ENCODE results near the gene PRKCA. TPM values are rescaled to one million over a fixed set of nuclear protein-coding genes. Genes with fewer than 3 reads are reported as not detected.

Gene PRKCA
- total RNA-seq, 1 donor from 2014 or later: 4.7 TPM

DNA sequence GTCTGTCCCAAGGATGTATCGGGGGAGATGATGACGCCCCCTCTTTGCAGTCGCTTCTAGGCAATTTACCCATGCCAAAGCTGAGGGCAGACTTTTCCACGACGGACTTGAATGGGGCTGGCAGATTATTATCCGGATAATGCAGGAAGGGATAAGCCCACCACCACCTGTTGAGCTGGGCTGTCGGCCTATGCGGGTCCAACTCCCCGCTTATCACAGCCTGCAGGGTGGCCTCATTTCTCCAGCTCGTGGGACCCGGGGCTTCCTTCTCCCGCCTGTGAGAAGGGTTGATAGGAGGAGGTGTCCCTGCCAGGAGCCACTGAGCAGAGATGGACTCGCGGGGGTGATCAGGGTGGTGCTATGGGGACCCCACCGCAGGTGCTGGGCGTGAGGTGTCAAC lies 533.1 kb downstream of the PRKCA start:
- Histone ChIP-seq H3K27me3 (ENCODE audit: control insufficient read depth, insufficient read depth, low read length) (peaks cover 7% of the 10 kb centered on the region), H3K36me3 (ENCODE audit: control insufficient read depth, insufficient read depth, low read length) (no peaks in the 10 kb centered on the region), H3K4me3 (ENCODE audit: low read depth, low read length) (no peak overlapping the region)
- TF ChIP-seq, protein P1, sequence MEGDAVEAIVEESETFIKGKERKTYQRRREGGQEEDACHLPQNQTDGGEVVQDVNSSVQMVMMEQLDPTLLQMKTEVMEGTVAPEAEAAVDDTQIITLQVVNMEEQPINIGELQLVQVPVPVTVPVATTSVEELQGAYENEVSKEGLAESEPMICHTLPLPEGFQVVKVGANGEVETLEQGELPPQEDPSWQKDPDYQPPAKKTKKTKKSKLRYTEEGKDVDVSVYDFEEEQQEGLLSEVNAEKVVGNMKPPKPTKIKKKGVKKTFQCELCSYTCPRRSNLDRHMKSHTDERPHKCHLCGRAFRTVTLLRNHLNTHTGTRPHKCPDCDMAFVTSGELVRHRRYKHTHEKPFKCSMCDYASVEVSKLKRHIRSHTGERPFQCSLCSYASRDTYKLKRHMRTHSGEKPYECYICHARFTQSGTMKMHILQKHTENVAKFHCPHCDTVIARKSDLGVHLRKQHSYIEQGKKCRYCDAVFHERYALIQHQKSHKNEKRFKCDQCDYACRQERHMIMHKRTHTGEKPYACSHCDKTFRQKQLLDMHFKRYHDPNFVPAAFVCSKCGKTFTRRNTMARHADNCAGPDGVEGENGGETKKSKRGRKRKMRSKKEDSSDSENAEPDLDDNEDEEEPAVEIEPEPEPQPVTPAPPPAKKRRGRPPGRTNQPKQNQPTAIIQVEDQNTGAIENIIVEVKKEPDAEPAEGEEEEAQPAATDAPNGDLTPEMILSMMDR (IDR thresholded peaks at IDR 0.05; ENCODE audit: insufficient read depth, low read length, severe bottlenecking): no peak
- no peak for DNase-seq (ENCODE audit: low read depth)
- no peak for FAIRE-seq

DNA sequence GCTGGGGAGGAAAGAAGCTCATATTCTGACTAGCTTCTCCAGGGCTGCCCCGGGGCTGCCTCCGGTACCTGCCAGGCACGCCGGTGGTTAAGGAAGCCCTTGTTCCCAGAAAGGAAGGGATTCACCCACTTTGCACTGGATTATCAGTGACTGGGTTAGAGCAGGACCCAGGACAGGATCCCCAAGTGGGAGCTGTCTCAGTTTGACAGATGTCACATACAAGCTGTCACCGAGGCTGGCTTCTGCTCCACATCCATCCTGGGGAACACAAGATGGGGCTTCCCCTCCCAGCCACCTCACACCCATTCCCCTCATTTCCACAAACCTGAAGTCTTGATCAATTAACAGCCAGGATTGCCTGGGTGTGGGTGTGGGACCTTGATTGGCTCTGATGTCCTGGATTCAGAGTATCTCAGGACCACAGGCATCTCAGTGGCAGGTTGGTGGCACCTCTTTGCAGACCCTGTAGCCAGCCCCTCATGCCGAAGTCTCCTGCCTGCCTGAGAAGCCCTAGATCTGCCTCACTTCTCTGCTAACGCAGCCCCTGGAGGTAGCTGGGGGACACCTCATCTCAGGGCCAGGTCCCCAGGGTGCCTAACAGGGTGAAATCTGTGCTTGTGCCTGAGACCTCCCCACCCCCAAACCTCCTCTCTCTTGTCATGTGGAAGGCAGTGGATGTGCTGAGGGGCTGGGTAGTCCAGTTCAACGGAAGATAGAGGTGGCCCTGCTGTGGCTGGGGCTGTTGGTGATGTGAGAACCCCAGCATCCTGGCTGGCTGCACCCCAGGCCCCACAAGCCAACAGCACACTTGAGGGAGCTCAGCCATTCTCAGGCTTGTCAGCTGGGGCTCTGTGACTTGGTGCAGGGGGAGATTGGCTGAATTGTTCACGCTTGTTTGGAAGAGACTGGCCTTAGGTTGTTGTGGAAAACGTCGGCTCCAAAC lies 533.9 kb downstream of the PRKCA start:
- TF ChIP-seq, protein P1 (IDR thresholded peaks at IDR 0.05; ENCODE audit: insufficient read depth, low read length, severe bottlenecking): no peak
- H3K27me3 ChIP-seq (ENCODE audit: control insufficient read depth, insufficient read depth, low read length): peaks cover 7% of the 10 kb centered on the region
- H3K36me3 ChIP-seq (ENCODE audit: control insufficient read depth, insufficient read depth, low read length): no peaks in the 10 kb centered on the region
- H3K4me3 ChIP-seq (ENCODE audit: low read depth, low read length): no peak overlapping the region
- DNase-seq (ENCODE audit: low read depth) (no peak), FAIRE-seq (no peak)

DNA sequence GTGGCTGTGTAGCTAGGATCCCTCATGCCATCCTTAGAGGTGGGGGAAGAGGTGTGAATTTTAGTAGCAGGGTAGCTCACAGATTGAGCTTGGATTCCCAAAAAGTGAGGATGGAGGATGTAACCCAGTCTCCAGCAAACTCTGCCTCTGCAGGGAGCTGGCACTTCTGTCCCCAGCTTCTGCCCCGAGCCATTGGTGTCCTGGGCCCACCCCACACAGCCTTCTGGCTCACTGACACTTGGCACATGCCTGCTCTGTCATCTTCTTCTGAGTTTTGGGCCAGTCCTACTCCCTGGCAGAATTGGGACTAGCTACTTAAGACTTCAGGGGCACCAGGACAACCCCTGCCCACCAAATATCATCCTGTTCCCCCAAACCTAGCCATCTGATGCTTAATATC lies 534.8 kb downstream of the PRKCA start:
- FAIRE-seq (no peak), DNase-seq (ENCODE audit: low read depth) (no peak)
- H3K4me3 ChIP-seq (ENCODE audit: low read depth, low read length): no peak overlapping the region
- peaks cover 7% of the 10 kb centered on the region for H3K27me3 ChIP-seq (ENCODE audit: control insufficient read depth, insufficient read depth, low read length)
- no peaks in the 10 kb centered on the region for H3K36me3 ChIP-seq (ENCODE audit: control insufficient read depth, insufficient read depth, low read length)
- TF ChIP-seq, protein P1 (IDR thresholded peaks at IDR 0.05; ENCODE audit: insufficient read depth, low read length, severe bottlenecking): no peak

DNA sequence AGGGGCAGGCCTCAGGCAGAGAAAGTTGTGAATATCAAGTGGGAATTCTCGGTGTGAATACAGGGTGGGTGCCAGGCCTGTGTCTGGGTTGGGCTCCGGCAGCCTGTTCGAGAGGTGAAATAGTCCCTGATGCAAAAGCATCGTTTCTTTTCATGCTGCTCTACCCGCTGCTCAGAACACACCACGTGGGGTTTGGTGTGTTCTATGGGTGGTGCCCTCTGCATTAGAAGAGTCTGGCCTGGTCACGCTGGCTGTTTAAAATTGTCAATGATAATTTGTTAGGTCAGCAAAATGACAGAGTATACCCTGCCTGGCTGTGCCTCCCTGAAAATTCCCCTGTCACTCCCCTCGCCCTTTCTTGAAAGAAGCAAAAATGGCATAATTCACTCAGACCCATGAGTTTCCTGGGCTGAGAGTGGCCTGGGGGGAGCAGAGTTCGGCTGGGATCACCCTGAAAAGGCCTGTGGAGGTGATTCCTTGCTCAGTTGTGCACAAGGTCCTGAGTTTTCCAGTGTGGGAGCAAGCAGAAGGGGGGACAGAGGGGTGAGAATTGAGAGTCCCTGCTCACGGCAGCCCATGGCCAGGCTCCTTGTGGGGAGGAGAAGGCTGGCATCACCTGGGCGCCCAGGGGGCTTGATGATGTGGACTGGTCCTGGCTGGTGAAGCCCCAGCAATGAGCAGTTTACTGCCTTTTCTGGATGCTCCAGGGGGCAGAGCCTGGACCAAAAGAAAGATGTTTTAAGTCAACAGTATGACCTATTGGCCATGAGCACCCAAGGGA lies 535.7 kb downstream of the PRKCA start:
- H3K36me3 ChIP-seq (ENCODE audit: control insufficient read depth, insufficient read depth, low read length): no peaks in the 10 kb centered on the region
- TF ChIP-seq, protein P1 (IDR thresholded peaks at IDR 0.05; ENCODE audit: insufficient read depth, low read length, severe bottlenecking): no peak
- peaks cover 7% of the 10 kb centered on the region for H3K27me3 ChIP-seq (ENCODE audit: control insufficient read depth, insufficient read depth, low read length)
- no peak overlapping the region for H3K4me3 ChIP-seq (ENCODE audit: low read depth, low read length)
- FAIRE-seq: no peak
- DNase-seq (ENCODE audit: low read depth): no peak

DNA sequence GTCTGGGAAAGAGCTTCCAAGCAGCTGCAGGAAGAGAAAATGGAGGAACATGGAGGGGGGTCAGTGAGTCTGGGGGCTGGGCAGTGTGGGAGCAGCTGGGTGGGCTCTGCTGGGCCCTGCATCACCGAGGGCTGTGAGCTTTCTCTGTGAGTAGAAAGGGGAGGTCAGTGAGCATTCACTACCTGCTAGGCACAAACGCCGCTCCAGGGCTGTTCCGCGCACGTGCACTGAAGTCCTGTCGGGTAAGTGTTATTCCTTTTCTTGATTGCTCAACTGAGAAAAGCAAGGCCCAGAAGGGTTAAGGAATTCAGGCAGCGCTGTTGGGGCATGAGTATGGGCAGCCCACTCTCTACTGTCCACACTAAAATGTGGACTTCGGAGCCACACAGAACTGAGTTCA lies 537.2 kb downstream of the PRKCA start:
- Histone ChIP-seq H3K27me3 (ENCODE audit: control insufficient read depth, insufficient read depth, low read length) (peaks cover 1% of the 10 kb centered on the region), H3K4me3 (ENCODE audit: low read depth, low read length) (no peak overlapping the region), H3K36me3 (ENCODE audit: control insufficient read depth, insufficient read depth, low read length) (no peaks in the 10 kb centered on the region)
- FAIRE-seq: no peak
- DNase-seq (ENCODE audit: low read depth): no peak
- TF ChIP-seq, protein P1 (IDR thresholded peaks at IDR 0.05; ENCODE audit: insufficient read depth, low read length, severe bottlenecking): no peak
